ENCODE data around the gene NXPE4. TPM values are rescaled to one million over a fixed set of nuclear protein-coding genes. Genes with fewer than 3 reads are reported as not detected.

Gene NXPE4
- total RNA-seq, 1 experiment from 2014 or later = not detected

DNA sequence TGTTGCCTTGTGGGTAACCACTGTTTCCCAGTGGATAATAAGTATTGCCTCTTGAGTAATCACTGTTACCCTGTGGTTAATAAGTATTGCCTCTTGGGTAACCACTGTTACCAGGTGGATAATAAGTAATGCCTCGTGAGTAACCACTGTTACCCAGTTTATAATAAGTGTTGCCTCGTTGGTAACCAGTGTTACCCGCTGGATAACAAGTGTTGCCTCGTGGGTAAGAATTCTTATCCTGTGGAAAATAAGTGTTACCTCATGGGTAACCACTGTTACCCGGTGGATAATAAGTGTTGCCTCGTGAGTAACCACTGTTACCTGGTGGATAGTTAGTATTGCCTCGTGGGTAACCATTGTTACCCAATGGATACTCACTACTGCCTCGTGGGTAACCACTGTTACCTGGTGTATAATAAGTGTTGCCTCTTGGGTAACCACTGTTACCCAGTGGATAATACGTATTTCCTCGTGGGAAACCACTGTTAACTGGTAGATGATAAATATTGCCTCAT, 24.1 kb upstream of the NXPE4 start:
- TF ChIP-seq, protein P1, sequence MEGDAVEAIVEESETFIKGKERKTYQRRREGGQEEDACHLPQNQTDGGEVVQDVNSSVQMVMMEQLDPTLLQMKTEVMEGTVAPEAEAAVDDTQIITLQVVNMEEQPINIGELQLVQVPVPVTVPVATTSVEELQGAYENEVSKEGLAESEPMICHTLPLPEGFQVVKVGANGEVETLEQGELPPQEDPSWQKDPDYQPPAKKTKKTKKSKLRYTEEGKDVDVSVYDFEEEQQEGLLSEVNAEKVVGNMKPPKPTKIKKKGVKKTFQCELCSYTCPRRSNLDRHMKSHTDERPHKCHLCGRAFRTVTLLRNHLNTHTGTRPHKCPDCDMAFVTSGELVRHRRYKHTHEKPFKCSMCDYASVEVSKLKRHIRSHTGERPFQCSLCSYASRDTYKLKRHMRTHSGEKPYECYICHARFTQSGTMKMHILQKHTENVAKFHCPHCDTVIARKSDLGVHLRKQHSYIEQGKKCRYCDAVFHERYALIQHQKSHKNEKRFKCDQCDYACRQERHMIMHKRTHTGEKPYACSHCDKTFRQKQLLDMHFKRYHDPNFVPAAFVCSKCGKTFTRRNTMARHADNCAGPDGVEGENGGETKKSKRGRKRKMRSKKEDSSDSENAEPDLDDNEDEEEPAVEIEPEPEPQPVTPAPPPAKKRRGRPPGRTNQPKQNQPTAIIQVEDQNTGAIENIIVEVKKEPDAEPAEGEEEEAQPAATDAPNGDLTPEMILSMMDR (IDR thresholded peaks at IDR 0.05) = no peak
- TF ChIP-seq, protein P2, sequence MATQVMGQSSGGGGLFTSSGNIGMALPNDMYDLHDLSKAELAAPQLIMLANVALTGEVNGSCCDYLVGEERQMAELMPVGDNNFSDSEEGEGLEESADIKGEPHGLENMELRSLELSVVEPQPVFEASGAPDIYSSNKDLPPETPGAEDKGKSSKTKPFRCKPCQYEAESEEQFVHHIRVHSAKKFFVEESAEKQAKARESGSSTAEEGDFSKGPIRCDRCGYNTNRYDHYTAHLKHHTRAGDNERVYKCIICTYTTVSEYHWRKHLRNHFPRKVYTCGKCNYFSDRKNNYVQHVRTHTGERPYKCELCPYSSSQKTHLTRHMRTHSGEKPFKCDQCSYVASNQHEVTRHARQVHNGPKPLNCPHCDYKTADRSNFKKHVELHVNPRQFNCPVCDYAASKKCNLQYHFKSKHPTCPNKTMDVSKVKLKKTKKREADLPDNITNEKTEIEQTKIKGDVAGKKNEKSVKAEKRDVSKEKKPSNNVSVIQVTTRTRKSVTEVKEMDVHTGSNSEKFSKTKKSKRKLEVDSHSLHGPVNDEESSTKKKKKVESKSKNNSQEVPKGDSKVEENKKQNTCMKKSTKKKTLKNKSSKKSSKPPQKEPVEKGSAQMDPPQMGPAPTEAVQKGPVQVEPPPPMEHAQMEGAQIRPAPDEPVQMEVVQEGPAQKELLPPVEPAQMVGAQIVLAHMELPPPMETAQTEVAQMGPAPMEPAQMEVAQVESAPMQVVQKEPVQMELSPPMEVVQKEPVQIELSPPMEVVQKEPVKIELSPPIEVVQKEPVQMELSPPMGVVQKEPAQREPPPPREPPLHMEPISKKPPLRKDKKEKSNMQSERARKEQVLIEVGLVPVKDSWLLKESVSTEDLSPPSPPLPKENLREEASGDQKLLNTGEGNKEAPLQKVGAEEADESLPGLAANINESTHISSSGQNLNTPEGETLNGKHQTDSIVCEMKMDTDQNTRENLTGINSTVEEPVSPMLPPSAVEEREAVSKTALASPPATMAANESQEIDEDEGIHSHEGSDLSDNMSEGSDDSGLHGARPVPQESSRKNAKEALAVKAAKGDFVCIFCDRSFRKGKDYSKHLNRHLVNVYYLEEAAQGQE (IDR thresholded peaks at IDR 0.05; ENCODE audit: insufficient read depth in 1 of 2, low read depth in 2 of 2, low read length in 1 of 2) = no peak
- TF ChIP-seq POLR2AphosphoS5 (IDR thresholded peaks at IDR 0.05; ENCODE audit: low read depth, low read length) (no peak), TCF7L2 (IDR thresholded peaks at IDR 0.05; ENCODE audit: low read depth, low read length) (no peak), SIN3A (IDR thresholded peaks at IDR 0.05; ENCODE audit: borderline replicate concordance, insufficient read depth, low read depth, low read length) (no peak)
- no peak overlapping the region for H3K4me3 ChIP-seq (ENCODE audit: low read depth in 2 of 2, low read length in 2 of 2)
- H3K9me3 ChIP-seq (ENCODE audit: control insufficient read depth, insufficient read depth, low read depth, low read length) = no peaks in the 10 kb centered on the region; the same call in 1 of the 2 replicates
- no TSS peak for BruUV-seq (replicated peaks)
- no peak overlapping the region for H3K27ac ChIP-seq (ENCODE audit: low read length)
- no peaks in the 10 kb centered on the region for H3K36me3 ChIP-seq (ENCODE audit: control insufficient read depth, insufficient read depth, low read length)
- DNase-seq (ENCODE audit: low read depth, low spot score) (no peak), ATAC-seq (no peak)
- ChIA-PET POLR2A (no interaction called here), CTCF (no interaction called here)
- in situ Hi-C loops (cut with HindIII; ENCODE audit: low pct_unique_long_range_greater_than_20kb, low sequenced_read_pairs) = no loop called here
- intact Hi-C loops (cut with micrococcal nuclease; ENCODE audit: unreplicated experiment) = no loop called here
- H3K27me3 ChIP-seq (ENCODE audit: control insufficient read depth, insufficient read depth, low read length) = no peaks in the 10 kb centered on the region
- H3K4me1 ChIP-seq (ENCODE audit: control insufficient read depth, insufficient read depth, low read length) = no peaks in the 10 kb centered on the region

DNA sequence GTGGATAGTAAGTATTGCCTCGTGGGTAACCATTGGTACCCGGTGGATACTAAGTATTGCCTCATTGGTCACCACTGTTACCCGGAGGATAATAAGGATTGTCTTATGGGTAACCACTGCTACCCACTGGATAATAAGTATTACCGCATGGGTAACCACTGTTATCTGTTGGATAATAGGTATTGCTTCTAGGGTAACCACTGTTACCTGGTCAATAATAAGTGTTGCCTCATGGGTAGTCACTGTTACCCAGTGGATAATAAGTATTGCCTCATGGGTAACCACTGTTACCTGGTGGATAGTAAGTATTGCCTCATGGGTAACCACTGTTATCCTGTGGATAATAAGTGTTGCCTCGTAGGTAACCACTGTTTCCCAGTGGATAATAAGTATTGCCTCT, 22.6 kb upstream of the NXPE4 start:
- no peak for DNase-seq (ENCODE audit: low read depth, low spot score)
- no TSS peak for BruUV-seq (replicated peaks)
- H3K9me3 ChIP-seq (ENCODE audit: control insufficient read depth, insufficient read depth, low read depth, low read length) = peaks cover 3% of the 10 kb centered on the region; the same call in 1 of the 2 replicates
- no peak overlapping the region for H3K27ac ChIP-seq (ENCODE audit: low read length)
- CTCF ChIA-PET = no interaction called here
- ATAC-seq = no peak
- TF ChIP-seq, protein P1 (IDR thresholded peaks at IDR 0.05) = no peak
- TF ChIP-seq, protein P2 (IDR thresholded peaks at IDR 0.05; ENCODE audit: insufficient read depth in 1 of 2, low read depth in 2 of 2, low read length in 1 of 2) = no peak
- no peak for TF ChIP-seq TCF7L2 (IDR thresholded peaks at IDR 0.05; ENCODE audit: low read depth, low read length)
- no peaks in the 10 kb centered on the region for H3K4me1 ChIP-seq (ENCODE audit: control insufficient read depth, insufficient read depth, low read length)
- intact Hi-C loops (cut with micrococcal nuclease; ENCODE audit: unreplicated experiment) = no loop called here
- POLR2A ChIA-PET = no interaction called here
- no peak overlapping the region for H3K4me3 ChIP-seq (ENCODE audit: low read depth in 2 of 2, low read length in 2 of 2)
- H3K27me3 ChIP-seq (ENCODE audit: control insufficient read depth, insufficient read depth, low read length) = no peaks in the 10 kb centered on the region
- no peaks in the 10 kb centered on the region for H3K36me3 ChIP-seq (ENCODE audit: control insufficient read depth, insufficient read depth, low read length)
- in situ Hi-C loops (cut with HindIII; ENCODE audit: low pct_unique_long_range_greater_than_20kb, low sequenced_read_pairs) = no loop called here

All from Panc1 (cell line).